Psoas muscle (tissue), 8 donors: ENCODE measurements around the gene EGLN3. TPM values are rescaled to one million over a fixed set of nuclear protein-coding genes. Genes with fewer than 3 reads are reported as not detected.

ENCODE experiments used
- ATAC-seq, 4 donors: fragments of 200-7000 bp; cut with Tn5 transposase; one replicate each; pipeline ENCODE4 v1.9.1; 2020; ENCODE audit warnings: moderate library complexity in 3 of 4, mild to moderate bottlenecking in 2 of 4
- DNase-seq, 2 donors: peaks; one replicate each; pipeline ENCODE4 v3.0.0-alpha.2; 2020
- H3K27ac ChIP-seq: fragments of 200-600 bp; one replicate; pipeline ENCODE4 v1.8.0; 2022
- H3K27me3 ChIP-seq, 3 donors: fragments of 200-600 bp in 1 of 3; one replicate each; pipeline versions ENCODE4 v1.6.1 to v1.8.0; 2013 to 2022; ENCODE audit warnings: low read length in 2 of 3, mild to moderate bottlenecking in 2 of 3, moderate library complexity in 1 of 3; ENCODE audit not compliant: insufficient read depth in 3 of 3
- H3K36me3 ChIP-seq, 2 donors: fragments of 200-600 bp in 1 of 2; one replicate each; pipeline versions ENCODE4 v1.6.1 to v1.8.0; 2013 to 2022; ENCODE audit warnings: low read depth in 1 of 2, mild to moderate bottlenecking in 1 of 2, moderate library complexity in 1 of 2; ENCODE audit not compliant: insufficient read depth in 1 of 2
- H3K4me1 ChIP-seq: fragments of 200-600 bp; one replicate; pipeline ENCODE4 v1.8.0; 2022
- H3K4me3 ChIP-seq: fragments of 200-600 bp; one replicate; pipeline ENCODE4 v1.8.0; 2022; ENCODE audit warnings: mild to moderate bottlenecking
- H3K9me3 ChIP-seq: fragments of 200-600 bp; one replicate; pipeline ENCODE4 v1.8.0; 2022
- CTCF ChIP-seq: fragments of 200-600 bp; IDR thresholded peaks from one replicate; pipeline ENCODE4 v1.8.0; 2022; ENCODE audit warnings: antibody characterized with exemption
- WGBS, 3 donors: extraction: QIAGEN DNeasy Blood & Tissue Kit; methylation state at CpG; one replicate each; pipeline versions ENCODE4 v1.1.6 to v1.1.7; 2013; 5-methylcytosine and 5-hydroxymethylcytosine counted together
- intact Hi-C, 2 donors: fragments of 100-400 bp; cut with DNase I; formaldehyde crosslinking; loops; one replicate each; pipeline versions ENCODE4 v1.11.0 to v1.14.2; 2022
- polyA plus RNA-seq, 3 donors: library from polyadenylated mRNA; stranded (reverse); fragments of 200-250 nt; gene quantifications; one replicate each; pipeline ENCODE4 v1.2.3, GENCODE V29; 2013
- total RNA-seq, 4 donors: library from RNA; stranded (reverse); fragmentation: NEBNext Ultra II Directional in 2 of 4; extraction: Animal tissue kit (Norgen Biotek cat#: 25700) in 2 of 4; gene quantifications; one replicate each; pipeline versions ENCODE4 v1.2.1 to v1.2.4, GENCODE V29; 2021 to 2023
- donor health status: healthy with polysubstance abuse.
- donor health status: DM: no; HTN: no; CAD: no; lungs with moderate emphysema.
- donor health status: Bipolar disorder and iron deficiency.
- donor health status: healthy.
- donor health status: DM: yes; HTN: yes; CAD: no.
- donor health status: DM: no; HTN: no; CAD: no.
- donor health status: DM: no; HTN: no; CAD: no.
- donor health status: DM: yes; HTN: yes; CAD: no.

EGLN3 gene
- total and polyA plus RNA-seq, 7 donors, result 6.7 to 58.7 (median 14.1) TPM

- Histone ChIP-seq H3K27ac (no peak overlapping the region), H3K9me3 (no peaks in the 10 kb centered on the region), H3K27me3 (no peaks in the 10 kb centered on the region), H3K36me3 (no peaks in the 10 kb centered on the region), H3K4me3 (no peak overlapping the region), H3K4me1 (peaks cover 41% of the 10 kb centered on the region)
- 72 to 75% (median 74%) methylated on average over 8 of the region's 8 CpGs for WGBS, 3 donors
- no peak for ATAC-seq
- intact Hi-C loops, result no loop called here
- no peak for TF ChIP-seq CTCF
- DNase-seq, result no peak
These were observed 7.6 kb downstream of the EGLN3 start for GRCh38 chr14:33943096-33943883.

GRCh38 chr14:33941718-33942117 lies 9.2 kb downstream of the EGLN3 start:
- Histone ChIP-seq H3K27me3 (no peaks in the 10 kb centered on the region), H3K4me3 (no peak overlapping the region), H3K9me3 (no peaks in the 10 kb centered on the region), H3K36me3 (no peaks in the 10 kb centered on the region), H3K4me1 (peaks cover 43% of the 10 kb centered on the region), H3K27ac (no peak overlapping the region)
- DNase-seq (no peak), ATAC-seq (no peak)
- 63 to 69% (median 64%) methylated on average over 3 of the region's 3 CpGs for WGBS, 3 donors
- TF ChIP-seq CTCF, result no peak
- intact Hi-C loops, result no loop called here

GRCh38 chr14:33940561-33941011 lies 10.3 kb downstream of the EGLN3 start:
- Histone ChIP-seq H3K4me1 (peaks cover 39% of the 10 kb centered on the region), H3K27me3 (no peaks in the 10 kb centered on the region), H3K4me3 (no peak overlapping the region), H3K27ac (no peak overlapping the region), H3K36me3 (no peaks in the 10 kb centered on the region), H3K9me3 (no peaks in the 10 kb centered on the region)
- intact Hi-C loops, result no loop called here
- DNase-seq (no peak), ATAC-seq (no peak)
- 40 to 41% (median 41%) methylated on average over 5 of the region's 5 CpGs for WGBS, 3 donors
- TF ChIP-seq CTCF, result no peak

- whole genome bisulfite sequencing, 3 donors, result 13 to 16% (median 15%) methylated on average over 20 of the region's 20 CpGs
- Histone ChIP-seq H3K36me3 (no peaks in the 10 kb centered on the region), H3K4me1 (peaks cover 55% of the 10 kb centered on the region), H3K4me3 (peak overlapping the region; percentile 54), H3K9me3 (no peaks in the 10 kb centered on the region), H3K27ac (peak overlapping the region; percentile 77), H3K27me3 (no peaks in the 10 kb centered on the region)
- ATAC-seq (peak; percentile 90 to 98 (median 98)), DNase-seq (peak; percentile 68 to 88)
- TF ChIP-seq CTCF, result no peak
- intact Hi-C loops, result loop anchor here in 1 of 2 donors (2.0 kb wide), 1 partner anchor 120 kb away; no protein-coding TSS in a partner anchor
These were observed 12.5 kb downstream of the EGLN3 start for GRCh38 chr14:33938131-33938949.
